Cardiac fibroblast (primary cell): ENCODE data around the gene DAW1.

ENCODE experiments used
- DNase-seq, 2 donors: peaks; one replicate each; pipeline versions ENCODE4 v3.0.0 to v3.0.0-alpha.2; 2010; ENCODE audit warnings: low read depth in 2 of 2
- H3K4me3 ChIP-seq, 2 donors: replicated peaks in 1 of 2; 1 replicate in 1 of 2; 2 replicates in 1 of 2; pipeline ENCODE4 v1.5.1; 2011; ENCODE audit warnings: low read depth in 2 of 2, low read length in 2 of 2, mild to moderate bottlenecking in 2 of 2, moderate library complexity in 1 of 2
- CTCF ChIP-seq: IDR thresholded peaks from one replicate; pipeline ENCODE4 v1.5.1; 2011; ENCODE audit warnings: low read depth, mild to moderate bottlenecking, low read length, inconsistent platforms

Gene DAW1

GRCh38 chr2:227939271-227940027, 68.0 kb downstream of the DAW1 start:
- peak; percentile 64 for TF ChIP-seq CTCF
- no peak overlapping the region for H3K4me3 ChIP-seq
- peak; percentile 64 to 78 for DNase-seq

- no peak for TF ChIP-seq CTCF
- peak in 1 of 2 donors; percentile 31 for DNase-seq
- no peak overlapping the region for H3K4me3 ChIP-seq
Observed at GRCh38 chr2:227942021-227942420, 70.6 kb downstream of the DAW1 start.

- DNase-seq: no peak
- H3K4me3 ChIP-seq: no peak overlapping the region
- no peak for TF ChIP-seq CTCF
Observed at GRCh38 chr2:227942965-227943364, 71.5 kb downstream of the DAW1 start.

- no peak for TF ChIP-seq CTCF
- DNase-seq: no peak
Observed at GRCh38 chr2:227960317-227960716, 88.9 kb downstream of the DAW1 start.

GRCh38 chr2:227971619-227972230, 100.3 kb downstream of the DAW1 start:
- DNase-seq: no peak
- H3K4me3 ChIP-seq: no peak overlapping the region

More at GRCh38 chr2:227960317-227960716, 88.9 kb downstream of the DAW1 start:
- no peak overlapping the region for H3K4me3 ChIP-seq

GRCh38 chr2:227973241-227973640, 101.8 kb downstream of the DAW1 start:
- no peak for DNase-seq
- no peak for TF ChIP-seq CTCF
- no peak overlapping the region for H3K4me3 ChIP-seq

More at GRCh38 chr2:227971619-227972230, 100.3 kb downstream of the DAW1 start:
- no peak for TF ChIP-seq CTCF
